HPDE6-E6E7 (cell line): ENCODE results near the gene NACA2.
A peak's percentile ranks its signal among the peaks of the same experiment; 100 is the strongest.
"Not testable (repeated sequence)": the region's sequence is repeated elsewhere in the genome, so short reads cannot be mapped to it uniquely, and the experiment has no call there.

Source experiments
- DNase-seq: peaks from one replicate; pipeline ENCODE4 v3.0.0; 2011; ENCODE audit warnings: missing footprints; ENCODE audit errors: extremely low spot score

Gene NACA2

DNA sequence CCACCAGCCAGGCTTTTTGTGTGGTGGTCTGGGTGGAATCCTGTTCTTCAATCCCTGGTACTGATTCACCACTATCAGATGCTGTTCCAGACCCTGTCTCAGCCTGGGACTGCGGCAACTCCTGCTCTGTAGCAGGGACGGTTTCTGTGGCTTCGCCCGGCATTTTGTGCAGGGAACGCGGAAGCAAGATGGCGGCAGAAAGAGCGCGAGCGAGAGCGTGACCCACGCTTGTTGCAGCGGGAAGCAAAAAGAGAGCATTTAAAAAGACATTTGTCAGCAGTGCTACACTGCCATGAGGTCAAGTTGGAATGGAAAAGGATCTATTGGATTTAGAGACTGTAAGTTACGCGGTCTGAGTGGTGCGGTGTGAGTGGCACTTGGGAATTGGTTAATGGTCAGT lies at the start of gene NACA2:
NACA2 (minus strand) TSS at position 202 of the 400 bp plus-strand sequence; CDS start at position 163, 39 bp downstream.
- no peak for DNase-seq

DNA sequence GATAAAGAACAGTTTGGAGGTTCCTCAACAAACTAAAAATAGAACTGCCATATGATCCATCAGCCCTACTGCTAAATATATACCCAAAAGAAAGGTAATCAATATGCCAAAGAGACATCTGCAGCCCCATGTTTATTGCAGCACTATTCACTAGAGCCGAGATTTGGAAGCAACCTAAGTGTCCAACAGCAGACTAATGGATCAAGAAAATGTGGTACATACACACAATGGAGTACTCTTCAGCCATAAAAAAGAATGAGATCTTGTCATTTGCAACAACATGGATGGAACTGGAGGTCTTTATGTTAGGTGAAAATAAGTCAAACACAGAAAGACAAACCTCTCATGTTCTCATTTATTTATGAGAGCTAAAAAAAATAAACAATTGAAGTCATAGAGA lies 48.8 kb upstream of the NACA2 start:
- DNase-seq, result no peak

DNA sequence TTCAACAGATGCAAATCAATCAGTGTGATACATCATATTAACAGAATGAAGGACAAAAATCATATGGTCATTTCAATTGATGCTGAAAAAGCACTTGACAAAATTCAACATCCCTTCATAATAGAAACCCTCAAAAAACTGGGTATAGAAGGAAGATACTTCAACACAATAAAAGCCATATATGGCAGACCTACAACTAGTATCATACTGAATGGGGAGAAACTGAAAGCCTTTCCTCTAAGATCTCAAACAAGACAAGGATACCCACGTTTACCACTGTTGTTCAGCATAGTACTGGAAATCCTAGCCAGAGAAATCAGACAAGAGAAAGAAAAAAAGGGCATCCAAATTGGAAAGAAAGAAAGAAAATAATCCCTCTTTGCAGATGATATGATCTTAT lies 47.1 kb upstream of the NACA2 start:
- no peak for DNase-seq

DNA sequence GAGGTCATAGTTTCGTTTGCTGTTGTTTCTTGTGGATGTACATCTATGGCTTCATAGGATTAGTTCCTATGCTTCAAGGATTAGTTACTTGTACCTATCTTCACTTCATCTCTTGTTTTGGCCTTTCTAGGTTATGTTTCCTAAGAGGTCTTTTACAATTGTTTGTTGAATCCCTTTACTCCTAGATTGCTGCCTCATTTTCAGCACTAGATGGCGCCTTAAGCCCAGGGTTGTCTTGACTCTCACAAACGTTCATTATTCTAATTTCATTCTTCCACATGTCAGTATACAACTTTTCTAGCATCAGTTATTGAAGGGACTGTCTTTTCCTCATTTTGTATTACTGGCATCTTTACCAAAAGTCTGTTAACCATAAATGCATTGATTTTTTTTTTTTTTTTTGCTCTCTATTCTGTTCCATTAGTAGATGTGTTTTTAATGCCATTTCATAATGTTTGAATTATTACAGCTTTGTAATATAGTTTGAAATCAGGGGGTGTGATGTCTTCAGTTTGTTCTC lies 45.0 kb upstream of the NACA2 start:
- DNase-seq, result peak; percentile 6

DNA sequence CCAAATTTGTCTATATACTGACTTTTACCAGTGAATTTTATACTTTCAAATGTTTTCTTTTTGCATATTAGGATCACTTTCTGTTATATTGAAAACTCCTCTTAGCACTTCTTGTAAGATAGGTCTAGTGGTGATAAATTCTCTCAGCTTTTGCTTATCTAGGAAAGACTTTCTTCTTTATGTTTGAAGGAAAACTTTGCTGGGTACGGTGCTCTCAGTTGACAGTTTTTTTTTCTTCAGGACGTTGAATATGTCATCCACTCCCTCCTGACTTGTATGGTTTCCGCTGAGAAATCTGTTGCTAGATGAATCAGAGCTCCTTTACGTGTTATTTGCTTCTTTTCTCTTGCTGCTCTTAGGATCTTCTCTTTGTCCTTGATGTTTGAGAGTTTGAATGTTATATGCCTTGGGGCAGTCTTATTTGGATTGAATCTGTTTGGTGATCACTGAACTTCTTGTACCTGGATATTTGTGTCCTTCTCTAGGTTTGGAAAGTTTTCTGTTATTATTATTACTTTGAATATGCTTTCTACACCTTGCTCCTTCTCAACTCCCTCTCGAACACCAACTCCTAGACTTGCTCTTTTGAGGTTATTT lies 44.0 kb upstream of the NACA2 start:
- no peak for DNase-seq

DNA sequence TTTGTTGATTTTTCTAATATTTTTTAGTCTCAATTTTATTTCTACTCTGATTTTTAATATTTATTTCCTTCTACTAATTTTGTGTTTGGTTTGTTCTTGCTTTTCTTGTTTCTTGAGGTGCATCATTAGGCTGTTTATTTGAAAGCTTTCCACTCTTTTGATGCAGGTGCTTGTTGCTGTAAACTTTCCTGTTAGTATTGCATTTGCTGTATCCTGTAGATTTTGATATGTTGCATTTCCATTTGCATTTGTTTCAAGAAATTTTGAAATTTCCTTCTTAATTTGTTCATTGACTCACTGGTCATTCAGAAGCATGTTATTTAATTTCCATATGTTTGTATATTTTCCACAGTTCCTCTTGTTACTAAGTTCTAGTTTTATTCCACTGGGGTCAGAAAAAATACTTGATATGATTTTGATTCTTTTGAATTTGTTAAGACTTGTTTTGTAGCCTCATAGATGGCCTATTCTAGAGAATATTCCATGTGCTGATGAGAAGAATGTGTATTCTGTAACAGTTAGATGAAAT lies 43.1 kb upstream of the NACA2 start:
- no peak for DNase-seq

DNA sequence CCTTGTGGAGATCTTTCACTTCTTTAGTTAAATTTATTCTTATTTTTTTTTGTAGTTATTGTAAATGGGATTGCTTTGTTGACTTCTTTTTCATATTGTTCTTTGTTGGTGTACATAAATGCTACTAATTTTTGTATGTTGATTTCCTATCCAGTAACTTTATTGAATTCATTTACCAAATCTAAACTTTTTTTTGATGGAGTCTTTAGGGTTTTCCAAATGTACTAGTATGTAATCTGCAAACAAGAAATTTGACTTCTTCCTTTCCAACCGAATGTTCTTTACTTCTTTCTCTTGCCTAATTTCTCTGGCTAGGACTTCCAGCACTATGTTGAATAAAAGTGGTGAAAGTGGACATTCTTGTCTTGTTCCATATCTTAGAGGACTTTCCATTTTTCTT lies 41.8 kb upstream of the NACA2 start:
- no peak for DNase-seq

DNA sequence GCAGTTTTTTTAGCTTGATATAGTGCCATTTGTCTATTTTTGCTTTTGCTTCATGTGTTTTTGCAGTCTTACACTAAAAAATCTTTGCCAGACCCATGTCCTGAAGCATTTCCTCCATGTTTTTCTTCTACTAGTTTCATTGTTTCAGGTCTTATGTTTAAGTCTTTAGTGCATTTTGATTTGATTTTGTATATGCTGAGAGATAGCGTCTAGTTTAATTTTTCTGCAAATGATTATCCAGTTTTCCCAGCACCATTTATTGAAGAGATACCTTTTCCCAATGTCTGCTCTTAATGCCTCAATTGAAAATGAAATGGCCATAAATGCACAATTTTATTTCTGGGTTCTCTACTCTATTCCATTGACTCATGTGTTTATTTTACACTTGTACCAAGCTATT lies 40.8 kb upstream of the NACA2 start:
- DNase-seq, result no peak

DNA sequence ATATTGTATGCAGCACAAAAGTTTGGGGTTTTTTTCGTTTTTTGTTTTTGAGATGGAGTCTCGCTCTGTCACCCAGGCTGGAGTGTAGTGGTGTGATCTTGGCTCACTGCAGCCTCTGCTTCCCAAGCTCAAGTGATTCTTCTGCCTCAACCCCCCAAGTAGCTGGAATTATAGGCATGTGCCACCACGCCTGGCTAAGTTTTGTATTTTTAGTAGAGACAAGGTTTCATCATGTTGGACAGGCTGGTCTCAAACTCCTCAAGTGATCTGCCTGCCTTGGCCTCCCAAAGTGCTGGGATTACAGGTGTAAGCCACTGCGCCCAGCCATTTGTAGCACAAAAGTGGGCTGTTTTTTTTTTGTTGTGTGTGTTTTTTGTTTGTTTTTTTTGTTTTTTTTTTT lies 37.1 kb upstream of the NACA2 start:
- not testable (repeated sequence) for DNase-seq

DNA sequence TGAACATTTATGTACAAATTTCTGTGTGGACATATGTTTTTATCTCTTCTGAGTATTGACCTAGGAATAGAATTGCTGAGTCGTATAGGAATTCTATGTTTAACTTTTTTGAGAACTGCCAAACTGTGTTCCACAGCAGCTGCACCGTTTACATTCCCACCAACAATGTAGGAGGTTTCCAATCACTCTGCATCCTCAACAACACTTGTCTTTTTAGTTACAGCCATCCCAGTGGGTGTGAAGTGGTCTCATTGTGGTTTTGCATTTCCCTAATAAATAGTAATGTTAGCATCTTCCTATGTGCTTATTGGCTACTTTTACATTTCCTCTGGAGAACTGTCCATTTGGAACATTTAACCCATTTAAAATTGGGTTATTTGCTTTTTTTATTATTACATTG lies 36.6 kb upstream of the NACA2 start:
- DNase-seq, result no peak

DNA sequence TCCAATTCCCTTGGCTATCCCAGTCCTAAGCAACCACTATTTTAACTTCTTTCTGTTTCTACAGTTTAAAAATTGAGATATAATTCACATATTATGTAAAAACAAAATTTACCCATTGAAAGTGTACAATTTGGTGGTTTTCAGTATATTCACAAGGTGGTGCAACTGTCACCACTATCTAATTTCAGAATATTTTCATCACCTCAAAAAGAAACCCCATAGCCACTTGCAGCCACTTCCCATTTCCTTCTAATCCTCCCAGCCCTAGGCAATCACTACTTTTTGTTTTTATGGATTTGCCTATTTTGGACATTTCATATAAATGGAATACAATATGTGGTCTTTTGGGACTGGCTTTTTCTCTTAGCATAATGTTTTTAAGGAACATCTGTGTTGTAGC lies 36.1 kb upstream of the NACA2 start:
- DNase-seq, result no peak

DNA sequence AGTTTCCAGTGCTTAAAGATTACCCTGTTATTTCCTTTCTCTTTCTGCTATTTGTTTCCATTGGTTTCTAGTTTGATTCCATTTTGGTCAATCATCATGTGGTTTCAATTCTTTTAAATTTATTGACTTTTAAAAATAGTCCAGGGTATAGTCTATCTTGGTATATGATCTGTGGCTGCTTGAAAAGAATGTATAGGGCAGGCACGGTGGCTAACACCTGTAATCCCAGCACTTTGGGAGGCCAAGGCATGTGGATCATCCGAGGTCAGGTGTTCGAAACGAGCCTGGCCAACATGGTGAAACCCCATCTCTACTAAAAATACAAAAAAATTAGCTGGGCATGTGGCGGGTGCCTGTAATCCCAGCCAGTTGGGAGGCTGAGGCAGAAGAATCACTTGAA lies 34.5 kb upstream of the NACA2 start:
- DNase-seq, result no peak

DNA sequence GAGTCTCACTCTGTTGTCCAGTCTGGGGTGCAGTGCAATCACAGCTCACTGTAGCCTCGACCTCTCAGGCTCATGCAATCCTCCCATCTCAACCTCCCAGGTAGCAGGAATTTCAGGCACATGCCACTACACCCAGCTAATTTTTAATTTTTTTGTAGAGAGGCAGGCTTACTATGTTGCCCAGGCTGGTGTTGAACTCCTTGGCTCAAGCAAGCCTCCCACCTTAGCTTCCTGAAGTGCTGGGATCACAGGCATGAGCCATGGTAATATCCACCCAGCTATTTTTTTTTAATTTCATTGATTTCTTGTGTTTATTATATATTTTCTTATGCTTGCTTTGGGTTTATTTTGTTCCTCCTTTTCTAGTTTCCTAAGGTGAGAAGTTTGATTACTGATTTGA lies 33.9 kb upstream of the NACA2 start:
- no peak for DNase-seq

DNA sequence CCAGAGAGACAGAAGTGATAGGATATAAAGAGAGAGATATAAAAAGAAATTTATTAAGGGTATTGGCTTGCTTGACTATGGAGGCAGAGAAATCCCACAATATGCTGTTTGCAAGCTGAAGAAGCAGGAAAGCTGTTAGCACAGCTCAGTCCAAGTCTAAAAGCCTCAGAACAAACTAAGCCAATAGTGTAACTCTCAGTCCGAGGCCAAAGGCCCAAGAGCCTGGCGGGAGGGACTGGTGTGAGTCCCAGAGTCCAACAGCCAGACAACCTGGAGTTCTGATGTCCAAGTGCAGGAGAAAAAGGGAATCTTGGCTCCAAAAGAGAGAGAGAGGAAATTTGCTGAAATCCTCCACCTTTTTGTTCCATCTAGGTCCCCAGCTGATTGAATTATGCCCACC lies 30.3 kb upstream of the NACA2 start:
- no peak for DNase-seq

DNA sequence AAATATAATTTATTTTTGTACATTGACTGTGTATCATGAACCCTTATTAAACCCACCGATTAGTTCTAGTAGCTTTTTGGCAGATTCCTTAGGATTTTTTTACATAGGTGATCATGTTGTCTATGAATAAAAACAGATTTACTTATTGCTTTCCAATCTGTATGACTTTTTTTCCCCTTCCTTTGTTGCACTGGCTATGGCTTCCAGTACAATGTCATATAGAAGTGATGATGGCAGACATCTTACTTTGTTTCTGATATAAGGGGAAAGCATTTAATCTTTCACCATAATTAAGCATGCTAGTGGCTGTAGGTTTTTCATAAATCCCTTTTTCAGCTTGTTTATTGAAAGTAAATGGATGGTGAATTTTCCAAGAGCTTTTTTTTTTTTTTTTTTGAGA lies 28.9 kb upstream of the NACA2 start:
- no peak for DNase-seq

DNA sequence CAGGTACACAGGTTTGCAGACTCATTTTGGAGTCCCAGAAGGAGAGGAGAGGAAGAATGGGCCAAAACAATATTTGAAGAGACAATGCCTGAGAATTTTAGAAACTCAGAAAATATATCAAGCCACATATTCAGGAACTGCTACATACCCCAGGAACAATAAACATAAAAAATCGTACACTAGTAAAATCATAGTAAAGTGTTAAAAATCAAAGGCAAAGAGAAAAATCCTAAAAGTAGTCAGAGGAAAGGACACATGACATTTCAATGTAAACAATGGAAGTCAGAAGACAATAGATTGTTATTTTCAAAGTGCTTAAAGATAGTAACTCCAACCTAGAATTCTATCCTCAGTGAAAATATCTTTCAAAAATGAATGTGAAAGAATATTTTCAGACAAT lies 28.5 kb upstream of the NACA2 start:
- no peak for DNase-seq

DNA sequence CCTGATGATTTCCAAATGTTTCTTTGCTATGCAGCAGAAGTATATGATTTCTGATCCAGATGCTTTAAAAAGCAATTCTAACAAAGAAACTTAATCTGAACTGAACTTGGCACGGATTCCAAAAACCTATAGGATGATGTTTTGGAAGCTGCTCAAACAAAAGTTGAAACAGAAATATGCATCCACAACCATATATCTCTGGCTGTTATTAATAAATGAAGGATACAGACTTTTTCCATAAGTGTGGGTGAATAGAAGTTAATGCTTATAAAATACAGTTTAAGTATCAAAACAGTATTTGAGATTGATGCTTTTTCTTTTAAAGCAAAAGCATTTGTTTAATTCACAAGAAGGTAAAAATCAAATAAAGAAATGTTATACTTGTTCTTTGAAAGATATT lies 27.9 kb upstream of the NACA2 start:
- no peak for DNase-seq

DNA sequence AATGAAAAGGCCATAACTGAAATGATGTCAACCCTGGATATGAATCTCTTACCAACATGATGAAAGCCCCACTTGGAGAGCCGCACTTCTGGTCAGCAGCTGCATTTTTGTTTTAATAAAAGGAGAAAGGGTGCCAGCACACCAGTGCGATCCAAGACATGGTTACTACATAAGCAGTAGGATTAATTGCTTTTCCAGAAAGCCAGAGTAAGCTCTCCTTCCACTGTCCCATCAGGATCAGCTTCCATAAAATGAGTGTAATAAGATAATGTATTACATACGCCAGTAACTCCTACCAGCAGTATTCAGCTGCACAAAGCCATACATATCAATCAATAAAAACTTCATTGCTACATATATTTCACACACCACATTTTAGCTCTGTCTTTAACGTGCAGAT lies 26.3 kb upstream of the NACA2 start:
- no peak for DNase-seq

DNA sequence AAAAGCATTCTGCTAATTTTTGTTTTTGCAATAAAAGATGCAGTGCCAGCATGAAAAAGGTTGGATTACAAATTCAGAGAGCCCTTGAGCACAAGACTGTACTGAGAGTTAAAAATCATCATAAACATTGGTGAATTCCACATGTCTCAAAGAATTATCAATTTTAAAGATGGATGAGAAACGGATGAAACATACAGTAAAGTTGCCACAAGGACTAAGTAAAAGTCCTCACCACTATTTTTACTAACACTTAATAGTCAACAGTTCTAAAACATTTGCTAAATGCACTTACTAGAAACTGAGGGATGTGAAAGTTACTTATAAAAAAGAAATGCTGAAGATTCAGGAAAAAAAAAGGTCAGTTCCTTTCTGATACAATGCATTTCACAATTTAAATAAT lies 25.8 kb upstream of the NACA2 start:
- no peak for DNase-seq

DNA sequence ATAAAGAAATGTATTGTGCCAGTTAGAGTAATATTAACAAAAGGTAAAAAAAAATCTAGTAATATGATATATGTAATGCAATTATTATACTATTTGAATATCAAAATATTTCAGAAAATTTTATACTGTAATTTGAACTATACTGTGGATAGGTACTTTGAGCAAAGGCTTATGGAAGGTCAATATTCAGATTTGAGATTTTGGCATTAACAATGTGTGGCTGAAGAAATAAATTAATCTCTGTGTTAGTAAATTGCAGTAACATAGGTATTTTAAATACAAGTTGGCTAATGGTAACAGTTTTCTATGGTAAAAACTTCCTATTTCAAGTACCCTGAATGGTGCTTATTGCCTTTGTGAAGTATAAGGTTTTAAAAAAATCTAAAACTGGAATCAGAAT lies 23.2 kb upstream of the NACA2 start:
- DNase-seq, result no peak

DNA sequence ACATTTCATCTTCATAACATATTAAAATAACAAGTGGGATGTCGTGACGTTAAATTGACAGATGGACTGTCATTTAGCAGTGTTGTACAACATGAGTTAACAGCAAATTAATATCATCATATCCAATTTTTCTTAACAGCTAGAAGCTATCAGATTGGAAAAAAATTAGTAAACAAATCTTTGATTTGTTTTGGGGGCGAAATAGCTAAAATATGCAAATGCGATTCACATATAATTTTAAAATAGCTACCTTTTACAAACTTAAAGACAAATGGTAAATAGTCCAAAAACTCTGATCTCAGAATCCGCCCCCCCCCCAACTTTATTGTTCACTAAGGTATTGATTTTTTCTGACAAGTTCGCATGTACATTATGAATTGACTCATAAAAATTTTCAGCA lies 20.3 kb upstream of the NACA2 start:
- no peak for DNase-seq

DNA sequence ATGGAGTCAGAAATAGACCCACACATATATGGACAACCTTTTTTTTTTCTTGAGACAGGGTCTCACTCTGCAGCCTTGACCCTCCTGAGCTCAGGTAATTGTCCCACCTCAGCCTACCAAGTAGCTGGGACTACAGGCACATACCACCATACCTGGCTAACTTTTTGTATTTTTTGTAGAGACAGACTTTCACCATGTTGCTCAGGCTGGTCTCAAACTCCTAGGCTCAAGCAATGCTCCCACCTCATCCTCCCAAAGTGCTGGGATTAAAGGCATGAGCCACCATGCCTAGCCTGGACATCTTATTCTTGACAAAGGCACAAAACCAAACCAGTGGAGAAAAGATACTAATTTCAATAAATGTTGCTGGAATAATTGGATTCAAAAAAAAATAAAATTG lies 14.7 kb upstream of the NACA2 start:
- no peak for DNase-seq

DNA sequence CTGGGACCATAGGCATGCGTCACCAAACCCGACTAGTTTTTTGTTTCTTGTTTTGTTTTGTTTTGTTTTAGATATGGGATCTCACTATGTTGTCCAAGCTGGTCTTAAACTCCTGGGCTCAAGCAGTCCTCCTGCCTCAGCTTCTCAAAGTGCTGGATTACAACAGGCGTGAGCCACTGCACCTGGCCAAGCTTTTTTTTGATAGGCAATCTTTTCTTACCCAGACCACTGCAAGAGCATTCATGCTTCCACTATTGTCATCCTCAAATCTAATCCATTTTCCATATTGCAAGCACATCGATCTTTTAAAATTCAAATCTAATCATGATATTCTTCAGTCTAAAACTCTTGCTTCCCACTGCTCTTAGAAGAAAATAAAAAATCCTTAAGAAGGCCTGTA lies 10.3 kb upstream of the NACA2 start:
- no peak for DNase-seq

DNA sequence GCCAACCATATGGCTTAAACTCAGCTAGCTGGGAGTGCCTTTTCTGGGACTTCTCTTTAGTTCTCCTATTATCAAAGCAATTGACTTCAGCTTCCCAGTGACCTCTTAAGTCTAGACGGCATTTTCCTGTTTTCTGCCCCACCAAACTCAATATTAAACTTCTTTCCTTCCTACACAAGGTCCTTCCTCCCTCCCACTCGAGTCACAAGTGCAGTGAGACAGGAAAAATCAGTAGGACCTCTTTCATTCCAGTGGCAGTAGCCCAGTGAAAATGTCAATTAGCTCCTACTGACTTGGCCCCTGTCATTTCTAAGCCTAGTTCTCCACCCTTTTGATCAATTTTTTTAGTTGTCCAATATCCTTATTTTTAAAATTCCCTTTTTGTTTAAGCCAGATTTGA lies 9.6 kb upstream of the NACA2 start:
- no peak for DNase-seq
